Measurements from ENCODE around the gene SIX4.

The SIX4 gene

GRCh38 chr14:60768602-60769001, 44.5 kb upstream of the SIX4 start:
- Histone ChIP-seq H3K4me2 (ENCODE audit: low read length) (no peak overlapping the region), H4K20me1 (ENCODE audit: control insufficient read depth, insufficient read depth, low read depth, low read length) (no peaks in the 10 kb centered on the region), H3K4me3 (ENCODE audit: low read length) (no peak overlapping the region), H3K4me1 (ENCODE audit: control insufficient read depth, low read length) (peaks cover 16% of the 10 kb centered on the region), H3K27me3 (ENCODE audit: control insufficient read depth, low read length) (no peaks in the 10 kb centered on the region), H3K79me2 (ENCODE audit: control insufficient read depth, low read length) (peaks cover 44% of the 10 kb centered on the region), H3K36me3 (ENCODE audit: control insufficient read depth, low read length) (no peaks in the 10 kb centered on the region), H3F3A (ENCODE audit: control insufficient read depth, insufficient read depth) (no peaks in the 10 kb centered on the region), H3K27ac (ENCODE audit: low read depth, low read length) (no peak overlapping the region), H3K9me2 (replicated peaks; ENCODE audit: control insufficient read depth, low read length) (no peaks in the 10 kb centered on the region), H3K9me3 (ENCODE audit: control insufficient read depth, insufficient read depth, low read length) (no peaks in the 10 kb centered on the region)
- TF ChIP-seq CTCF (IDR thresholded peaks at IDR 0.05; ENCODE audit: low read depth, low read length, poor library complexity, severe bottlenecking) = no peak
- no peak for TF ChIP-seq EZH2phosphoT487 (IDR thresholded peaks at IDR 0.05; ENCODE audit: borderline replicate concordance, low read length)

- Histone ChIP-seq H3K9me3 (ENCODE audit: control insufficient read depth, insufficient read depth, low read length) (no peaks in the 10 kb centered on the region), H3K4me3 (ENCODE audit: low read length) (no peak overlapping the region), H4K20me1 (ENCODE audit: control insufficient read depth, insufficient read depth, low read depth, low read length) (0 out of 2 replicates have a peak, but pooled peaks cover 3% of the 10 kb centered on the region), H3K27ac (ENCODE audit: low read depth, low read length) (no peak overlapping the region), H3K27me3 (ENCODE audit: control insufficient read depth, low read length) (no peaks in the 10 kb centered on the region), H3K4me1 (ENCODE audit: control insufficient read depth, low read length) (peaks cover 20% of the 10 kb centered on the region), H3F3A (ENCODE audit: control insufficient read depth, insufficient read depth) (no peaks in the 10 kb centered on the region), H3K4me2 (ENCODE audit: low read length) (no peak overlapping the region), H3K36me3 (ENCODE audit: control insufficient read depth, low read length) (no peaks in the 10 kb centered on the region), H3K79me2 (ENCODE audit: control insufficient read depth, low read length) (peaks cover 68% of the 10 kb centered on the region), H3K9me2 (replicated peaks; ENCODE audit: control insufficient read depth, low read length) (no peaks in the 10 kb centered on the region)
- TF ChIP-seq EZH2phosphoT487 (IDR thresholded peaks at IDR 0.05; ENCODE audit: borderline replicate concordance, low read length) (no peak), CTCF (IDR thresholded peaks at IDR 0.05; ENCODE audit: low read depth, low read length, poor library complexity, severe bottlenecking) (no peak)
These were observed 36.7 kb upstream of the SIX4 start for GRCh38 chr14:60760644-60761364.

DNA sequence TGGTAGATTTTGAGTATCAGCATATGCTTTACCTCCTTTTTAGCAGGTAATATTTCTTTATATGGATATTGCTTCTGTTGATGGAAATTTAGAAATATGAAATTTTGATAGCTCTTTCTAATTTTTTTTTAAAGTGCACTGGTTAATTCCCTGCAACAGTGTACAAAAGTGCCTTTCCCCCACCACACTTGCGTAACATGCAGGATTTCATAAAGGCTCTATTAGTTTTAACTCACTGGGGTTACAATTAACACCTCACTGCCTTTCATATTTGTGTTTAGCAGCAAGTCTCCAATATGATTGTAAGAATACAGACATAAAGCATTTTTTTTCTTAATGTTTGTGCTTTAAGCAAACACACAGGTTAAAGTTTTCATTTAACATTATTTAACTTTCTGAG, 36.1 kb upstream of the SIX4 start:
- Histone ChIP-seq H3K79me2 (ENCODE audit: control insufficient read depth, low read length) (peaks cover 73% of the 10 kb centered on the region), H3K27me3 (ENCODE audit: control insufficient read depth, low read length) (no peaks in the 10 kb centered on the region), H3K27ac (ENCODE audit: low read depth, low read length) (no peak overlapping the region), H3K36me3 (ENCODE audit: control insufficient read depth, low read length) (no peaks in the 10 kb centered on the region), H3F3A (ENCODE audit: control insufficient read depth, insufficient read depth) (no peaks in the 10 kb centered on the region), H3K4me3 (ENCODE audit: low read length) (no peak overlapping the region), H4K20me1 (ENCODE audit: control insufficient read depth, insufficient read depth, low read depth, low read length) (0 out of 2 replicates have a peak, but pooled peaks cover 3% of the 10 kb centered on the region), H3K4me2 (ENCODE audit: low read length) (no peak overlapping the region), H3K9me2 (replicated peaks; ENCODE audit: control insufficient read depth, low read length) (no peaks in the 10 kb centered on the region), H3K4me1 (ENCODE audit: control insufficient read depth, low read length) (peaks cover 20% of the 10 kb centered on the region), H3K9me3 (ENCODE audit: control insufficient read depth, insufficient read depth, low read length) (no peaks in the 10 kb centered on the region)
- TF ChIP-seq CTCF (IDR thresholded peaks at IDR 0.05; ENCODE audit: low read depth, low read length, poor library complexity, severe bottlenecking) (no peak), EZH2phosphoT487 (IDR thresholded peaks at IDR 0.05; ENCODE audit: borderline replicate concordance, low read length) (no peak)
